Activated CD4-positive, alpha-beta T cell treated with anti-CD3 and anti-CD28 coated beads, Interleukin-2, amount 50 U/mL, for 16 hours (primary cell): ENCODE measurements around the gene SNX24.
"Not testable (repeated sequence)": the region's sequence is repeated elsewhere in the genome, so short reads cannot be mapped to it uniquely, and the experiment has no call there.

ENCODE experiments used
- DNase-seq: peaks from one replicate; pipeline ENCODE4 v3.0.0-alpha.2; 2020

Gene SNX24

GRCh38 chr5:122971333-122971732 is 125.9 kb downstream of the SNX24 start:
- no peak for DNase-seq

- DNase-seq, result no peak
Measured at GRCh38 chr5:122972877-122973276, 127.5 kb downstream of the SNX24 start.

DNA sequence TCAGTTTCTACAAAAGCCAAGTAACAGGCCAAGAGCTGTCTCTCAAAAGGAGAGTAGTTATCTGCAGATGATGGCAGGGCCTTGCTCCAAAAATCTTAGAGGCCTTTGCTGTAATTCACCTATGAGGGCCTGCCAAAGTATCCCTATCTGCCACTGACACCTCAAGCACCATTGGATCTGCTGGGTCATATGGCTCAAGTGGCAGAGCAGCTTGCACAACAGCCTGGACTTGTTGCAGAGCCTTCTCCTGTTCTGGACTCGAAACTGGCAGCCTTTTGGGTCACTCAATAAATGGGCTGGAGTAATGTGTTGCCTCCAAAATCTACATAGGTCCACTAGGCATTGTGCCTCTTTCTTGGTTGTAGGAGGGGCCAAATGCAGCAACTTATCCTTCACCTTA is 128.3 kb downstream of the SNX24 start:
- not testable (repeated sequence) for DNase-seq

DNA sequence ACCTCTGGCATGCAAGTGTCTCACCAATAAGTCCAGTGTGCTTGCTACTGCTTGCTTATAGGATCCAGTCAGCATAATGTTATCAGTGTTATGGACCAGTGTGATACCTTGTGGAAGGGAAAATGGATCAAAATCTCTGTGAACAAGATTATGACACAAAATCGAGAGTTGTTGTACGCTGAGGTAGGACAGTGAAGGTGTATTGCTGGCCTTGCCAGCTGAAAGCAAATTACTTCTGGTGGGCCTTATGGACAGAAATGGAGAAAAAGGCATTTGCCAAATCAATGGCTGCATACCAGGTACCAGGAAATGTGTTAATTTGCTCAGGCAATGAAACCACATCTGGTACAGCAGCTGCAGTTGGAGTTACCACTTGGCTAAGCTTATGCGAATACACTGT is 128.8 kb downstream of the SNX24 start:
- DNase-seq, result not testable (repeated sequence)

DNA sequence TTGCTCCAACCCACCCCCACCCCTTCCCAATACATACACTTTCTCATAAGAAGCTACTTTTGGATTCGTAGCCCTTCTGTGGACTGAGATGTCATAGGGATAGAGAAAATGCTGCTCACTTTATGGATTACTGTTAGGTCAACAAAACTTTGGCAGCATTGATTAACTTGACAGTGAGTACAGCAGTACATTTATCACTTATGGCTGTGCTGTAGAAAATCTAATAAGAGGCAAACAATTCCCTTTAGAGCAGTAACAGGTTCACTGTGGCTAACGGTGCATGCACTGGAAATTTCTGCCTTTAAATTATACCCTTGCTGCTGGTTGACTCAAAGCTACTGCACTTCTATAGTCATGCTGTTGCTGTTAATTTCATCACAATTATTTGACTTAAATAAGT is 131.9 kb downstream of the SNX24 start:
- DNase-seq, result no peak

DNA sequence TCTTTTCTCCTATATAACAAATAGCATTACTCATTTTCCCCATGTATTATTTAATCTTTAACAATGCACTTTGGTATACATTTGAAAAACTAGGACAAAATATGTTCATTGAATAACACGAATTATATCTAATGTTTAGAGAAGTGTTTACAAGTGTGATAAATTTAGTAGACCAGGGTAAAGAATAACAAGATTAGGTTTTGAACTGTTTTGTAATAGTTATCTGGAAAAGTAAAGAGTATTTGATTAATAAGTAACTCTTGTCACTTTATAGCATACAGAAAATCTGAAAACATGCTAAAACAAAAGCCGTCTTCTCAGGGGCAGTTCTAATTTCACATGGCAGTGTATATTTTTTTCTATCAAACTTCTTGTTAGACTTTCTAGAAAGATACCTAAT is 132.7 kb downstream of the SNX24 start:
- DNase-seq, result no peak

DNA sequence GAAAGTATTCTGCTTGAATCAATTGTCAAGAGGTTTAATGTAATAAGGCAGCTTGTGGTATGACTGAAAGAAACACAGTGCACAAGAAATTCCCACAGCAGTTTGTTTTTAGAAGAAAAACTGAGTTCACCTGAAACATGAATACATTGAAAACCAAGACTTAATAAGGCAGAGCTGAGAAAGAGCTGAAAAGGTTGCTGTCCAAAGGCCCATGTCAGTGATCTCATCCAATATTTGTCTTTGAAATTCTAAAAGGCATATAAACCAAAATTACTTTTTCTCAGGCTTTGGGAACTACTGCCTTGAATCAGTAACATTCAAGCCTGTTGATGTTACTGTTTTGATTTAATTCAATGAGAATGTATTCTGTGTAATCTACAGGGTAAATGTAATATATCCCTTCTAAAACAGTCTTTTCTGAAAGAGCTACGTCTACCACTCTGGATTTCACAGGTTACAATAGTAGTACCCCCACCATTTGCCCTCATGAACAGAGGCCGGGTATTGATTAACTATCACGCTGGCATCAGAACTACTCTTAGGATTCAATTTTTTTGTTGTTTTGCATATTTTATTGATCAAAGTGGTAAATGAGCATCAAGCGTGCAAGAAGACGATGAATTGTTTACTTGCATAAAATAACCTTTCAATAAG is 133.4 kb downstream of the SNX24 start:
- DNase-seq, result no peak

- no peak for DNase-seq
Measured at GRCh38 chr5:122981846-122982245, 136.4 kb downstream of the SNX24 start.

DNA sequence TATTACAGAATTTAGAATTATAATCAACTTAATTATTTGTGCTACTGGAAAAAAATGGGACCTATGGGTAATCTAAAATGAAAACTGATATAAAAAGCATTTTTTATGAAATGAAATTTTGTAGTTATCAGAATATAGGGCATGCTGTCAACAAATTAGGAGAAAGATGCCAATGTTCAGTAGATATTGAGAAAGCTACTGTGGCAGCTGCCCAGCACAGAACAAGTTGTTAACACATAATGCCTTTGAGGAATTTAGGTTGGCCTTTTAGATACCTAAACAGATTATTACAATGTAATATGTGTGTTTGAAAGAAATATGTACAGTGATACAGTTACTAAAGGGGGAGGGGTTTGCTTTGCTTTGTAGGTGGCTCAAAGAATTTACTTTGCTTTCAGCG is 137.0 kb downstream of the SNX24 start:
- DNase-seq, result no peak

DNA sequence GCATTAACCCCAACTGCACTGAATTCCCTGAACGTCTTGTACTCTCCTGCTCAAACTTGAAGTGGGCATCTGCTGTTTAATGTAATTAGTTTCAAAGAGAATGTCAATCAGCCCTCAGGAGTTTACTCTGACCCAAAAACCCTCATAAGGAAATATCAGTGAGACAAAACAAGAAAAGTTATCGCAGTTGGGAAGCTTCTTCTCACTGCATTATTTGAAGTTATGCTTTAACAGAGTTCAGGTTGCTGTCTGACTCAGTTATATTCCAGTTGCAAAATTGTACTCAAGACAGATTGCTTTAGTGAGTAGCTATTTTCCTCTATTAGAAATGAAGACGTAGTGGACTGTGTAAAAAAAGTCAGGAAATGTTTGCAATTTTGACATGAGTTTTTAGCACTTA is 139.0 kb downstream of the SNX24 start:
- no peak for DNase-seq

DNA sequence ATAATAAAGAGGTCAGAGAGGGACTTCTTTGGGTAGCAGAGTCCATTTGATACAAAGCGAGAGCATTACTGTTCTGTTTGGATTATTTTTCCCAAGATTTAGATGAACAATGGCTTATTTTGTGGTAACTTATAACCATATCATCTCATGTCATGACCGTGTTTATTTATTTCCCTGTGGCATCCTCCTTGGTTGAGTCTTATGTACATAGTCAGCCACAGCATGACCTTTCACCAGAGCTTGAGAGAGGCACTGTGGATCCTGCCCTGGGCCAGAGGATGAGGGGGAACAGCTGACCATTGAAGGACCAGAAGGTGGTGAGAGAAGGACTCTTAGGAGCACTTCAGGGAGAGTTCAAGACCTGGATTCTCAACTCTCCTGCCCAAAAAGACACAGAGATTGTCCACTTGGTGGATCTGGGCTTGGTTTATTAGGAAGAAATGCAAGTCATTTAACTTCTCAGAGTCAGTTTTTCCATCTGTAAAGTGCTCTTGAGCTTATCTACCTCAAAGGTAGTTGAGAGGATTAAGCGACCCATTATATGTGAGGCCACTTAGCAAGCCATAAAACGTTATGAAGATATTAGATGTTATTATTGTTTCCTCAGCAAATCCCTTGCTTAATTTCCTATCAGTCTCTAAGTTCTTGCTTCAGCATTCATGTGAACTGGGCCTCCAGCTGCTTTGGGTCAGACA is 139.7 kb downstream of the SNX24 start:
- DNase-seq, result no peak

GRCh38 chr5:122985954-122986721 is 140.7 kb downstream of the SNX24 start:
- DNase-seq, result no peak

- DNase-seq, result no peak
Measured at GRCh38 chr5:122996091-122996490, 150.7 kb downstream of the SNX24 start.

DNA sequence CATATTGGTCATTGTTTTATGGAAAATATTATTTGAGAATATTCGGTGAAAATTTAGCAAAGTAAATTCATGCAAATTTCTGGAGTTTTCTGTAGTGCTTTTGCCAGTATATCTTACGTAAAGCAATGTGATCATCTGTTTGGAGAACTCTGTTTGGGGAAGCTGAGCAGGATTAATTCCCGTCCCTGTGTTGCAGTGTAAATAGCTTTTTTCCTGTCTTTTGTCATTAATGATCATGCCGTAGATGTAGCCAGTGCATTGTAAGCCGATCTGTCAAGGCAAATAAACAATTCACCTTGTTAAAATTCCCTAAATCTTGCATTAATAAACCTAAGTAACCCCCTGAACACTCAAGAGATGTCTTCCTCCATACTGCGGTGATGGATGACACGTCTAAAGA is 151.9 kb downstream of the SNX24 start:
- no peak for DNase-seq

DNA sequence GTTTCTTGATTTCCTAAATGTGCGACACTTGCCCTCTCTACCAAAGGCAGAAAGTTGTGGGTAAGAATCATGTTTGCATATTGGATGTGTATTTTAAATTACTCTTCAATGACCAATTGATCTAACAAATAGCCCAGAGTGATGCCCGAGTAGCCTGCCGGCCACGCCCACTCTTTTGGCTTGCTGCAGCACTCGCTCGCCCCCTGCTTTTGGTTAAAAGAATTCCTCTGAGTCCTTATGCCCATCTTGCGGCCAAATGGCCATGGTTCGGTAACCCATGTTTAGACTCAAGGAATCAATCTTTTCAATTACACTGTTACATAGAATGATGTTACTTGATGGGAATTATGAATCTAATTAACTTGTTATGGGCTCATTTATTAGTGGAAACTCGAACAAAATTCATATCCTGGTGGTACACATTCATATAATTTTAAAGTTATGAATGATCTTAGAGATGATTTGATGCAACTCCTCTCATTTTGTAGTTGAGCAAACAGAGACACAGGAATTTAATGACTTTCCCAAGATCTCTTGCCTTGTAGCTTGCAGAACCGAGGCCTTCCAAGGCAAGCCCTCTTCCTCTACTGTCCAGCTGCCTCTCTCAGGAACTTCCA is 154.6 kb downstream of the SNX24 start:
- DNase-seq, result peak; percentile 36

GRCh38 chr5:123000731-123001130 is 155.3 kb downstream of the SNX24 start:
- DNase-seq, result no peak

GRCh38 chr5:123001808-123002207 is 156.4 kb downstream of the SNX24 start:
- DNase-seq, result no peak

GRCh38 chr5:123007182-123007581 is 161.8 kb downstream of the SNX24 start:
- DNase-seq, result no peak

GRCh38 chr5:123007754-123008153 is 162.3 kb downstream of the SNX24 start:
- DNase-seq, result no peak

- no peak for DNase-seq
Measured at GRCh38 chr5:123012321-123012720, 166.9 kb downstream of the SNX24 start.

DNA sequence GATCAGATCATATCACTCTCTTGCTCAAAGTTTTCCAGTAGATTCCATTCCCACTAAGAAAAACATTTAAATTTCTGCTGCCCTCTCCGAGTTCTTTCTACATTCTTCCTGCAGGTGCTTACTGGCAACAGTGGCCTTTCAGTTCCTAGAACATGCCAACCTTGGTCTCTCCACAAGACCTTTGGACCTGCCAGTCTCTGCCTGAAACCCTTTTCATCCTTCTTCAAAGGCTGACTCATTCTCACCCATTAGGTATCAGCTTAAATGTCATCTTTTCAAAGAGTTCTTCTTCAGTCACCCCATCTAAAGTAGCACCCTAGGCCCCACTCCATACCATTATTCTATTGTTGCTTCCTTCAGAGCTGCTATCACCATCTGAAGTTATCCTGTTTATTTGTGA is 169.3 kb downstream of the SNX24 start:
- DNase-seq, result no peak

DNA sequence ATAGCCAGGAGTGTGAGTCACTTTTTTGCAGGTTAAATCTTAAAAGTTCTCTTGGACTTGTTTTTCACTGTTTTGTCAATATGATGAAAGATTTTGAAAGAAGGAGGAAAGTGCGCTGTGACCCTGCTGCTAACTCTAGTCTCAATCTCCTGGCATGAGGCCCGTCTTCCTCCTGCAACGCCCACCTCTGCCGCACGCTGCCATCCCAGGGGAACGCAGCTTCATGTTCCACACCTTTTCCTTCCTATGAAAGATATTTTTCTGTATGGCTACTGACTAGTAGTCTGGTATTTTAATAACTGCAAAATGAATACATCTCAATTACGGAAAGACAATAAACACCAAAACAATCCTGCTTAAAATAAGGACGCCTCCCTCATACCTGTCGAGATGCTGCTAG is 182.8 kb downstream of the SNX24 start:
- no peak for DNase-seq

GRCh38 chr5:123033157-123033671 is 187.8 kb downstream of the SNX24 start:
- DNase-seq, result no peak
